HEK293 (cell line): ENCODE data around the gene MAMDC2.

Experiments used
- CTCF ChIA-PET: fragments of 350-600 bp; formaldehyde crosslinking; extraction: SDS; loops from one replicate; lab custom pipeline; 2021; ENCODE audit warnings: antibody characterized with exemption; lab: Yijun Ruan, JAX
- POLR2A ChIA-PET: fragments of 300-600 bp; formaldehyde crosslinking; extraction: SDS; loops from one replicate; lab custom pipeline; 2020; ENCODE audit warnings: antibody characterized with exemption, inconsistent platforms; lab: Yijun Ruan, JAX
- H3K27ac ChIP-seq: fragments of 200-500 bp; sonication (Bioruptor generic); 2 replicates; pipeline ENCODE4 v1.5.1; 2014; ENCODE audit warnings: low read depth, low read length, control low read depth, inconsistent platforms; ENCODE audit errors: extremely low read depth
- H3K36me3 ChIP-seq, 2 experiments: fragments of 200-500 bp in 1 of 2; sonication (Bioruptor generic) in 1 of 2; 1 replicate in 1 of 2; 2 replicates in 1 of 2; pipeline ENCODE4 v1.5.1; 2014 to 2017; ENCODE audit warnings: inconsistent platforms in 2 of 2, low read length in 2 of 2; ENCODE audit not compliant: control insufficient read depth in 2 of 2, insufficient read depth in 1 of 2
- H3K4me1 ChIP-seq: fragments of 200-500 bp; sonication (Bioruptor generic); 2 replicates; pipeline ENCODE4 v1.5.1; 2014; ENCODE audit warnings: mild to moderate bottlenecking, low read length, inconsistent platforms; ENCODE audit not compliant: control insufficient read depth, insufficient read depth
- H3K4me3 ChIP-seq: 2 replicates; pipeline ENCODE4 v1.5.1; 2011; ENCODE audit warnings: low read depth, mild to moderate bottlenecking, control low read depth, low read length, moderate library complexity
- H3K9me3 ChIP-seq: fragments of 200-500 bp; sonication (Bioruptor generic); 2 replicates; pipeline ENCODE4 v1.5.1; 2014; ENCODE audit warnings: low read depth, low read length, inconsistent platforms; ENCODE audit not compliant: control insufficient read depth, insufficient read depth
- BCL11B ChIP-seq: fragments of 450-650 bp; formaldehyde crosslinking; IDR thresholded peaks from 2 replicates; pipeline ENCODE4 v1.5.1; 2016; ENCODE audit warnings: low read depth, missing biosample characterization, missing genetic modification characterization
- HOXD13 ChIP-seq: sonication (generic); formaldehyde crosslinking; IDR thresholded peaks from 2 replicates; pipeline ENCODE4 v1.8.0; 2022; ENCODE audit warnings: missing genetic modification reagents, borderline replicate concordance
- MYNN ChIP-seq: fragments of 450-650 bp; formaldehyde crosslinking; IDR thresholded peaks from 2 replicates; pipeline ENCODE4 v1.5.1; 2016; ENCODE audit warnings: missing biosample characterization, missing genetic modification characterization, borderline replicate concordance
- OSR2 ChIP-seq: fragments of 450-650 bp; formaldehyde crosslinking; IDR thresholded peaks from 2 replicates; pipeline ENCODE4 v1.5.1; 2016; ENCODE audit warnings: missing biosample characterization, missing genetic modification characterization
- ZBTB1 ChIP-seq: fragments of 450-650 bp; formaldehyde crosslinking; IDR thresholded peaks from 2 replicates; pipeline ENCODE4 v1.5.1; 2016; ENCODE audit warnings: missing biosample characterization, missing genetic modification characterization
- ZBTB17 ChIP-seq: fragments of 450-650 bp; formaldehyde crosslinking; IDR thresholded peaks from 2 replicates; pipeline ENCODE4 v1.5.1; 2016; ENCODE audit warnings: missing biosample characterization, missing genetic modification characterization
- ZNF202 ChIP-seq: fragments of 450-650 bp; formaldehyde crosslinking; IDR thresholded peaks from 2 replicates; pipeline ENCODE4 v1.5.1; 2016; ENCODE audit warnings: missing biosample characterization, missing genetic modification characterization, borderline replicate concordance
- ZNF23 ChIP-seq: fragments of 450-650 bp; formaldehyde crosslinking; IDR thresholded peaks from 2 replicates; pipeline ENCODE4 v1.5.1; 2016; ENCODE audit warnings: missing biosample characterization, missing genetic modification characterization, borderline replicate concordance
- ZNF239 ChIP-seq: fragments of 450-650 bp; formaldehyde crosslinking; IDR thresholded peaks from 2 replicates; pipeline ENCODE4 v1.5.1; 2016; ENCODE audit warnings: missing biosample characterization, missing genetic modification characterization
- ZNF26 ChIP-seq: fragments of 450-650 bp; formaldehyde crosslinking; IDR thresholded peaks from 2 replicates; pipeline ENCODE4 v1.5.1; 2016; ENCODE audit warnings: missing biosample characterization, missing genetic modification characterization
- ZNF324 ChIP-seq: fragments of 450-650 bp; formaldehyde crosslinking; IDR thresholded peaks from 2 replicates; pipeline ENCODE4 v1.5.1; 2016; ENCODE audit warnings: missing biosample characterization, missing genetic modification characterization
- ZNF449 ChIP-seq: fragments of 450-650 bp; formaldehyde crosslinking; IDR thresholded peaks from 2 replicates; pipeline ENCODE4 v1.5.1; 2017; ENCODE audit warnings: missing biosample characterization, mild to moderate bottlenecking, missing genetic modification characterization, moderate library complexity
- ZNF473 ChIP-seq: fragments of 450-650 bp; formaldehyde crosslinking; IDR thresholded peaks from 2 replicates; pipeline ENCODE4 v1.5.1; 2017; ENCODE audit warnings: missing biosample characterization, missing genetic modification characterization
- ZNF514 ChIP-seq: fragments of 450-650 bp; formaldehyde crosslinking; IDR thresholded peaks from 2 replicates; pipeline ENCODE4 v1.5.1; 2016; ENCODE audit warnings: missing biosample characterization, missing genetic modification characterization
- ZNF518A ChIP-seq: fragments of 450-650 bp; formaldehyde crosslinking; conservative IDR thresholded peaks from 2 replicates; pipeline ENCODE4 v1.5.1; 2016; ENCODE audit warnings: low read depth, missing biosample characterization, missing genetic modification characterization
- ZNF544 ChIP-seq: fragments of 450-650 bp; formaldehyde crosslinking; IDR thresholded peaks from 2 replicates; pipeline ENCODE4 v1.5.0; 2017; ENCODE audit warnings: missing biosample characterization, missing genetic modification characterization
- ZNF596 ChIP-seq: fragments of 450-650 bp; IDR thresholded peaks from 2 replicates; pipeline ENCODE4 v1.5.0; 2018; ENCODE audit warnings: missing biosample characterization, mild to moderate bottlenecking, missing genetic modification characterization, moderate library complexity
- ZNF610 ChIP-seq: fragments of 450-650 bp; formaldehyde crosslinking; IDR thresholded peaks from 2 replicates; pipeline ENCODE4 v1.5.1; 2016; ENCODE audit warnings: missing biosample characterization, missing genetic modification characterization, borderline replicate concordance
- ZNF76 ChIP-seq: fragments of 450-650 bp; formaldehyde crosslinking; IDR thresholded peaks from 2 replicates; pipeline ENCODE4; 2016; ENCODE audit warnings: low read depth, missing biosample characterization, missing genetic modification characterization, borderline replicate concordance
- ZNF768 ChIP-seq: fragments of 450-650 bp; formaldehyde crosslinking; IDR thresholded peaks from 2 replicates; pipeline ENCODE4 v1.5.1; 2018; ENCODE audit warnings: missing biosample characterization, mild to moderate bottlenecking, missing genetic modification characterization
- ZSCAN18 ChIP-seq: fragments of 450-650 bp; formaldehyde crosslinking; IDR thresholded peaks from 2 replicates; pipeline ENCODE4 v1.5.1; 2016; ENCODE audit warnings: missing biosample characterization, missing genetic modification characterization

MAMDC2 gene

GRCh38 chr9:70123695-70124094, 80.0 kb downstream of the MAMDC2 start (continued):
- TF ChIP-seq BCL11B (tag by site-specific recombination) = no peak
- no peak for TF ChIP-seq ZNF514 (tag by site-specific recombination)

- Histone ChIP-seq H3K36me3 (no peaks in the 10 kb centered on the region), H3K4me3 (no peak overlapping the region), H3K27ac (no peak overlapping the region), H3K4me1 (no peaks in the 10 kb centered on the region), H3K9me3 (no peaks in the 10 kb centered on the region)
- ChIA-PET CTCF (interaction anchor here (1.2 to 4.0 kb wide), 2 partner anchors 13 to 477 kb away, joined by 3 to 41 read pairs; no protein-coding TSS in a partner anchor), POLR2A (no interaction called here)
- TF ChIP-seq OSR2 (tag by site-specific recombination) (no peak), HOXD13 (CRISPR knock-in tag) (no peak), ZNF324 (no peak), ZNF449 (tag by site-specific recombination) (no peak), ZBTB17 (tag by site-specific recombination) (no peak), ZNF239 (tag by site-specific recombination) (no peak), ZNF768 (tag by site-specific recombination) (no peak), ZNF23 (tag by site-specific recombination) (no peak), ZSCAN18 (tag by site-specific recombination) (no peak), ZBTB1 (no peak), ZNF76 (tag by site-specific recombination) (no peak), ZNF518A (tag by site-specific recombination) (no peak), ZNF473 (no peak), ZNF202 (tag by site-specific recombination) (no peak), ZNF610 (no peak), MYNN (tag by site-specific recombination) (no peak), ZNF596 (no peak), BCL11B (tag by site-specific recombination) (no peak), ZNF26 (no peak), ZNF544 (no peak)
These were observed 82.1 kb downstream of the MAMDC2 start for GRCh38 chr9:70125621-70126263.
